Measurements from ENCODE around the gene LIN54.
"Not testable (repeated sequence)": the region's sequence is repeated elsewhere in the genome, so short reads cannot be mapped to it uniquely, and the experiment has no call there.

Gene LIN54

GRCh38 chr4:83012687-83013419, 2.2 kb upstream of the LIN54 start:
- DNase-seq (ENCODE audit: extremely low spot score, insufficient read length, low read depth) (peak; percentile 91), FAIRE-seq (peak; percentile 99)

DNA sequence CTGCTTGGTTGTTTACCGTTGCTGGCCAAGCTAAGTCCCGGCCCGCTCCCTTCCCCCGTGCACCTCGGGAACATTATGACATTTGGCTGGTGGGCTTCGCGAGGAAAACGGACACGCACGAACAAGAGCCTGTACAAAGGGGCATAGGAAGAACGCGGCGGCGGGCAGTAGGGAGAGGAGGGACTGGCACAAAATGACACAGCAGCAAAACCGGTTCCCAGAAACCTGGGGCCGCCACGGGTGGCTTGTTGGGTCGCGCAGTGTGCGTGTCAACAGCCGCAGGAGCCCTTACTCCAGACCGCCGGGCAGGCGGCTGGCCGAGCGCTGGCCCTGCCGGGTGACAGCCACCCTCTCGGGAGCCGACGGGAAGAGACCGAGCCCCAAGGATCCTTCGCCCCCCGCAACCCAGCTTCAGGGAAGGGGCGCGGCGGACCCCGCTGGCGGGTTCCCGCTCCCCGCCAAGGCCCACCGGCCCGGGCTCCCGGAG, 1.6 kb upstream of the LIN54 start:
- FAIRE-seq: no peak
- DNase-seq (ENCODE audit: extremely low spot score, insufficient read length, low read depth): no peak

DNA sequence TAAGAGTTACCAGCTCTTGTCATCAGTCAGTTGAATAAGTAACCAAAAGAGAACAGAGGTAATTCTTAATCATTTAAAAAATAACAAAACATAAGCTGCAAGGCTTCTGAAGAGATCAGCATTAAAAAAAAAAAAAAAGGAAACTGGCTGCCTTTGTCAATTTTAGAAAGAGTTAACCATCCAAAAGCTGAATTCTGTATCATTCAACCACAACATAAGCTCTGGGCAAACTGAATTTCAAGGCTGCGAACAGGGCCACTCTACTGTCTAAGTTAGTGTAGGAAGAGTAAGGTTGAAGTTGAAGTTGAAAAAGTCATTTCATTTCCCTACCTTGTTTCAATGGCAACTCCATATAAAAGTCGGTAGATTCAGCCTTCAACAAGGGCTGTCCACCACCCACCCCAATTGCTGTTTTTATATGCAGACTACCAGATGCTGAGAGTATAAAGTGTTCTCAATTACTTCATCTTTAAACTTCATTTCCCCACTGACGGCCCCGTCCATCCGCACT, 1.1 kb upstream of the LIN54 start:
- DNase-seq (ENCODE audit: extremely low spot score, insufficient read length, low read depth) (no peak), FAIRE-seq (peak; percentile 38)

- FAIRE-seq (peak; percentile 49), DNase-seq (ENCODE audit: extremely low spot score, insufficient read length, low read depth) (no peak)
Measured at GRCh38 chr4:83010111-83010521, 507 bp downstream of the LIN54 start.

GRCh38 chr4:83009529-83009928, 1.1 kb downstream of the LIN54 start:
- FAIRE-seq: no peak

DNA sequence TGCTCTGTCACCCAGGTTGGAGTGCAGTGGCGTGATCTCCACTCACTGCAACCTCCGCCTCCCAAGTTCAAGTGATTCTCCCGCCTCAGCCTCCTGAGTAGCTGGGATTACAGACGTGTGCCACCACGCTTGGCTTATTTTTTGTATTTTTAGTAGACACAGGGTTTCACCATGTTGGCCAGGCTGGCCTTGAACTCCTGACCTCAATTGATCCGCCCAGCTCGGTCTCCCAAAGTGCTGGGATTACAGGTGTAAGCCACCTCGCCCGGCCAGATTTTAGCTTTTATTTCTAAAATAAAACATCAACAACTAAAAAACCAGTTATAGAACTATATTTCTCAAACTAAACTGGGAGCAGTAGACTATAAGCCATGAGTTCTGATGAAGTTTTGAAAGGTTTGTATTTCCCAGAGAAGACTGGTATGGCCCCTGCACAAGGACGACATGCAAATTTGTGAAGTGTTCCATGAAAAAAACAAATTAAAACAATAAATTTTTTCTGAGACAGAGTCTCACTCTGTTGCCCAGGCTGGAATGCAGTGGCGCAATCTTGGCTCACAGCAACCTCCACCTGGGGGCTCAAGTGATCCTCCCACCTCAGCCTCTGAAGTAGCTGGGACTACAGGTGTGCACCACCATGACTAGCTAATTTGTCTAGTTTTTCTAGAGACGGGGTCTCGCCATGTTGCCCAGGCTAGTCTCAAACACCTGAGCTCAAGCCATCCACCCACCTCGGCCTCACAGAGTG, 7.4 kb downstream of the LIN54 start:
- DNase-seq (ENCODE audit: extremely low spot score, insufficient read length, low read depth); FAIRE-seq: not testable (repeated sequence)

More at GRCh38 chr4:83009529-83009928, 1.1 kb downstream of the LIN54 start:
- DNase-seq (ENCODE audit: extremely low spot score, insufficient read length, low read depth): no peak

DNA sequence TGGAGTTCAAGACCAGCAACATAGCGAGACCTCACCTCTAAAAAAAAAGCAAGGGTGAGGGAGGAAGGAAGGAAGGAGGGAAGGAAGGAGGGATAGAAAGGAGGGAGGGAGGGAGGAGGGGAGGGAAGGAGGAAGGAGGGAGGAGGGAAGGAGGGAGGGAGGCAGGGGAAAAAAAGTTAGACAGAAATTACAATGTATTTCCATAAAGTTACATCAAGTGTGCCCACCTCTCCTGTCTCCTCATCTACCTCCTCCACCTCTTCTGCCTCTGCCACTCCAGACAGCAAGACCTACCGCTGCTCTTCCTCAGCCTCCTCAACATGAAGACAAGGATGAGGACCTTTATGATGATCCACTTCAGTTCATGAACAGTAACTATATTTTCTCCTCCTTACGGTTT, 8.3 kb downstream of the LIN54 start:
- FAIRE-seq: no peak

GRCh38 chr4:82998898-82999297, 11.7 kb downstream of the LIN54 start:
- FAIRE-seq: no peak
- no peak for DNase-seq (ENCODE audit: extremely low spot score, insufficient read length, low read depth)

More for the DNA sequence above, 8.3 kb downstream of the LIN54 start:
- no peak for DNase-seq (ENCODE audit: extremely low spot score, insufficient read length, low read depth)

DNA sequence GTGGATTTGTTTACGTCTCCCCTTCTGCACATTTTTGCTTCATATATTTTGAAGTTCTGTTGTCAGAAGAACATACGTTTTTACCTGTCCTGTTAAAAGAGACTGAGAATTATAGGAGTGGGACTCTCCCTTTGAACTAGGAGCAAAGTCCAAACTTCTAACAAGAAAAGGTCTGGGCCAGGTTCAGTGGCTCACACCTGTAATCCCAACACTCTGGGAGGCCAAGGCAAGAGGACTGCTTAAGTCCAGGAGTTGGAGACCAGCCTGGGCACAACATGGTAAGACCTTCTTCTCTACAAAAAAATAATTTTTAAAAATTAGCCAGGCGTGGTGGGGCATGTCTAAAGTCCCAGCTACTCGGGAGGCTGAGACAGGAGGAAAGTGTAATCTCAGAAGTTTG, 15.8 kb downstream of the LIN54 start:
- FAIRE-seq: peak; percentile 45
- no peak for DNase-seq (ENCODE audit: extremely low spot score, insufficient read length, low read depth)

- peak; percentile 87 for FAIRE-seq
Measured at GRCh38 chr4:82989575-82990429, 20.8 kb downstream of the LIN54 start.

GRCh38 chr4:82988323-82988832, 22.2 kb downstream of the LIN54 start:
- DNase-seq (ENCODE audit: extremely low spot score, insufficient read length, low read depth): no peak
- FAIRE-seq: no peak

More at GRCh38 chr4:82989575-82990429, 20.8 kb downstream of the LIN54 start:
- DNase-seq (ENCODE audit: extremely low spot score, insufficient read length, low read depth): no peak

GRCh38 chr4:82987519-82987918, 23.1 kb downstream of the LIN54 start:
- not testable (repeated sequence) for DNase-seq (ENCODE audit: extremely low spot score, insufficient read length, low read depth); FAIRE-seq

DNA sequence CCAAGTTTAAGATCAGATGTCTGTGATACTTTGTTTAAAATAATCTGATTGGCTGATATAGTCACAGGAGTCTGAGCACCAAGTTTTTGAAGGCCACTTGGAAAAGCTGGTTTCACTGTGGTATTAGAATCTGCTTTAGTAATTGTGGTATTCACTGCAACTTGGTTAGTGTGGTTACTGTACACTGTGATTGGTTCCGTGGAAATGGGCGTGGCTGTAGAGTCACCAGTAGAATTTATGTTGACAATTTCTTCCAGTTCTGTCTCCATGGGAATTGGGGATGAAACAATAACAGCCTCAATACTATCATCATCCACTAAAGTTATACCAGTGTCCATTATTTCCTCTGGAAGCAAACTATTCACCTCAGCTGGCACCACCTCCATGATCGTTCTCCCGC, 26.2 kb downstream of the LIN54 start:
- DNase-seq (ENCODE audit: extremely low spot score, insufficient read length, low read depth) (no peak), FAIRE-seq (no peak)

GRCh38 chr4:82983444-82983843, 27.2 kb downstream of the LIN54 start:
- no peak for FAIRE-seq
- no peak for DNase-seq (ENCODE audit: extremely low spot score, insufficient read length, low read depth)

DNA sequence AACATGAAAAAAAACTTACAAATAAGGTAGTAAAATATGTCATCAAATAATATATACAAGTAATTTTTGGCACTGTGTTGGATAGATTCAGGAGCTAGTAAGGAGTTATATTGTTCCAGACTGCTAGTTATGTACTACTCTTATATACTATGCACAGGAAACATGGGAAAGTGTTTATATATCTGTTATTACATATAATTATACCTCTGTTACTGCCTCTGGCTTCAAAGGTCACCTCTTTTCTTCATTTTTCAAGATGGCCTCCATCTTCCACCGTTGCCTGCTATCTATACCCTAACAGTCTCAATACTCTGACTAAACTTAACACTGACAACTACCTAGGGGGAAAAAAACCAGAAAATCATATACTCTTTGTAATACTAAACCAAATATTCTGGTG, 29.5 kb downstream of the LIN54 start:
- DNase-seq (ENCODE audit: extremely low spot score, insufficient read length, low read depth) (no peak), FAIRE-seq (no peak)

DNA sequence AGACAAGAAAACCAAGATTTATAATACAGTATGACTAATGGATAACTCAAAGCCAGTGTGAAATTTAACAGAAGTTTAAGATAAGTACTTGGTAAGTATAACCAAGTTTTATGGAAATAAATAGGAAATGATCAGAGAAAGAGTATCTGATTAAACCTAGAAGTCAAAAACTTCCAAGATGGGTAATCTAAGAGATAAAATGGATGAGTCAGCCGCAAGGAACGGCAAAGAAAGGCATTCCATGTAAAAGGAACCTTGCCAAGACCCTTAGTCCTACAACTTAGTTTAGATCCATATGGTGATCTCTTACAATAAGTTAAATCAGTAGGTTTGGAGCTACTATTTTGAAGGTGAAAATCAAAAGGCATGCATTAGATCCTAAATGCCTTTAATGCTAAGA, 34.8 kb downstream of the LIN54 start:
- DNase-seq (ENCODE audit: extremely low spot score, insufficient read length, low read depth): no peak
- FAIRE-seq: no peak

GRCh38 chr4:82969414-82969813, 41.2 kb downstream of the LIN54 start:
- FAIRE-seq (peak; percentile 35), DNase-seq (ENCODE audit: extremely low spot score, insufficient read length, low read depth) (no peak)

DNA sequence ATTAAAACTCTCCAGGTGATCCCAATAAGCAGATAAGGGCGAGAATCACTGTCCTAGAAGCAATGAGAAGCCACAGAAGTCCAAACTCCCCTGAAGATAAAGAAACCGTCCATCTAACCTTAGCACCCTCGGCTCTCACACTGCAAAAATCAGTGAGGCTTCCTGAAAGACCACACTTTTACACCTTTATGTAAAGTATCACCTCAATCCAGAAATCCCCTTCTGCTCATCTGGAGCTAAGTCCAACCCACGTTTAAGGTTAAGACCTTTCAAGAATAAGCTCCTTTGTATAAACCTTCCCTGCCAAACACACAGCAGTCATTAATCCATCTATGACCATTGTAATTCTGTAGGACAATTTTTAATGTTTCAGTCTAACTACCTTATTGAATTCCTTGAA, 41.7 kb downstream of the LIN54 start:
- no peak for DNase-seq (ENCODE audit: extremely low spot score, insufficient read length, low read depth)
- FAIRE-seq: peak; percentile 72

- DNase-seq (ENCODE audit: extremely low spot score, insufficient read length, low read depth) (no peak), FAIRE-seq (no peak)
Measured at GRCh38 chr4:82965763-82966162, 44.9 kb downstream of the LIN54 start.

DNA sequence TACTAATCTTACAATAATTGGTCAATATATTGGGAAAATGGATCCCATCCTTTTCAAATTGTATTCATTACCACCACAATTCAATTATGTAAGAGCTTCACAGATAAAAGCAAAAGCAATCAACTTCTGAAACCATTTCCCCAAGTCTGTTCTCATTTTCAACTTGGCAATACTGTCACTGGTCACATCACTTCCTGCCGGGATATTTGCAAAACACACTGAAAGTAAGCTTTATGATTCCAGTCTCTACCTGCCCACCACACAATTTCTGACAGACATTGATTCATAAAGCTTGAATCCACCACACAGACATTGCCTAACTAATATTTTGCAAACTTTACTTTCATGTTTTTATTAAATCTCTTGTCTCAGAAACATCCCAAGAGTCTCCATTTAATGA, 53.6 kb downstream of the LIN54 start:
- FAIRE-seq: no peak
- DNase-seq (ENCODE audit: extremely low spot score, insufficient read length, low read depth): no peak

All from GM18507 (cell line).